A549 (cell line): Measurements from ENCODE around the gene BCAS3. TPM values are rescaled to one million over a fixed set of nuclear protein-coding genes. Genes with fewer than 3 reads are reported as not detected.
"Not testable (repeated sequence)": the region's sequence is repeated elsewhere in the genome, so short reads cannot be mapped to it uniquely, and the experiment has no call there.

Source experiments
- ATAC-seq, 2 experiments: fragments of 200-7000 bp in 1 of 2; fragments of >200 bp in 1 of 2; cut with Nextera tagmentation in 1 of 2; cut with Tn5 transposase in 1 of 2; 3 replicates each; pipeline versions ENCODE4 v1.8.0 to v1.9.1; 2018 to 2020; ENCODE audit warnings: mild to moderate bottlenecking in 1 of 2, moderate library complexity in 1 of 2
- CTCF ChIA-PET: fragments of 300-600 bp; sonication (Branson Sonifier 250); formaldehyde crosslinking; extraction: SDS; loops from one replicate; lab custom pipeline; 2021; ENCODE audit warnings: antibody characterized with exemption, inconsistent platforms; lab: Yijun Ruan, JAX
- POLR2A ChIA-PET: fragments of 350-600 bp; formaldehyde crosslinking; extraction: SDS; loops from one replicate; lab custom pipeline; 2021; ENCODE audit warnings: antibody characterized with exemption, inconsistent platforms; lab: Yijun Ruan, JAX
- DNase-seq, 2 experiments: peaks; one replicate each; pipeline versions ENCODE4 v3.0.0 to v3.0.0-alpha.2; 2011 to 2016; ENCODE audit warnings: low read depth in 1 of 2, low spot score in 1 of 2
- FAIRE-seq: peaks from 2 replicates; lab custom pipeline; 2011; peaks lifted over from hg19 to GRCh38; lab: Jason Lieb, UNC
- H3K27ac ChIP-seq, 2 experiments: fragments of >200 bp; sonication (Bioruptor Twin); formaldehyde crosslinking; 3 replicates each; pipeline ENCODE4 v1.5.1; 2016 to 2017
- H3K4me1 ChIP-seq: fragments of >200 bp; sonication (Bioruptor Twin); formaldehyde crosslinking; 3 replicates; pipeline ENCODE4 v1.6.1; 2016
- H3K4me2 ChIP-seq: fragments of >200 bp; sonication (Bioruptor Twin); formaldehyde crosslinking; 3 replicates; pipeline ENCODE4 v1.6.1; 2016
- H3K4me3 ChIP-seq: fragments of >200 bp; sonication (Bioruptor Twin); formaldehyde crosslinking; 3 replicates; pipeline ENCODE4 v1.5.1; 2016
- H3K9me3 ChIP-seq: fragments of >200 bp; sonication (Bioruptor Twin); formaldehyde crosslinking; 3 replicates; pipeline ENCODE4 v1.6.1; 2016
- CBX8 ChIP-seq: fragments of 200-600 bp; sonication (generic); IDR thresholded peaks from 2 replicates; pipeline ENCODE4 v1.6.1; 2016
- CTCF ChIP-seq: fragments of >200 bp; sonication (Bioruptor Twin); formaldehyde crosslinking; IDR thresholded peaks from 3 replicates; pipeline ENCODE4 v1.5.1; 2016
- E2F6 ChIP-seq: IDR thresholded peaks from 2 replicates; pipeline ENCODE4 v1.6.1; 2012; ENCODE audit warnings: low read depth, borderline replicate concordance
- EHF ChIP-seq: fragments of 250-450 bp; sonication (Bioruptor Pico); IDR thresholded peaks from 2 replicates; pipeline ENCODE4 v1.5.0; 2020; ENCODE audit warnings: mild to moderate bottlenecking
- FOSL2 ChIP-seq, 2 experiments: fragments of 450-650 bp in 1 of 2; fragments of >200 bp in 1 of 2; sonication (Bioruptor Twin) in 1 of 2; formaldehyde crosslinking; IDR thresholded peaks; 2 replicates each; pipeline versions ENCODE4 v1.5.0 to v1.6.1; 2016 to 2020; ENCODE audit warnings: mild to moderate bottlenecking in 1 of 2, moderate library complexity in 1 of 2
- GATA3 ChIP-seq: IDR thresholded peaks from 2 replicates; pipeline ENCODE4 v1.6.1; 2012; ENCODE audit warnings: borderline replicate concordance
- HEYL ChIP-seq: fragments of 250-450 bp; sonication (Bioruptor Pico); IDR thresholded peaks from 2 replicates; pipeline ENCODE4 v1.8.0; 2021; ENCODE audit warnings: mild to moderate bottlenecking, moderate library complexity
- JUN ChIP-seq, 2 experiments: fragments of >200 bp; sonication (Bioruptor Twin); formaldehyde crosslinking; IDR thresholded peaks; 2 replicates in 1 of 2; 3 replicates in 1 of 2; pipeline ENCODE4 v1.6.1; 2016 to 2017
- JUNB ChIP-seq: fragments of >200 bp; sonication (Bioruptor Twin); formaldehyde crosslinking; IDR thresholded peaks from 2 replicates; pipeline ENCODE4 v1.6.1; 2016
- KDM1A ChIP-seq: fragments of 200-600 bp; sonication (generic); IDR thresholded peaks from 2 replicates; pipeline ENCODE4 v1.6.1; 2016; ENCODE audit warnings: low read depth, mild to moderate bottlenecking
- KDM5A ChIP-seq: fragments of 200-600 bp; sonication (generic); IDR thresholded peaks from 2 replicates; pipeline ENCODE4 v1.6.1; 2016; ENCODE audit warnings: antibody characterized with exemption, mild to moderate bottlenecking
- MAFK ChIP-seq: fragments of 450-650 bp; IDR thresholded peaks from 2 replicates; pipeline ENCODE4 v1.6.1; 2014; ENCODE audit not compliant: partially characterized antibody
- PHF8 ChIP-seq: fragments of 200-600 bp; sonication (generic); IDR thresholded peaks from 2 replicates; pipeline ENCODE4 v1.6.1; 2016; ENCODE audit warnings: low read depth, mild to moderate bottlenecking, antibody characterized with exemption, moderate library complexity, borderline replicate concordance
- POLR2AphosphoS2 ChIP-seq: conservative IDR thresholded peaks from 2 replicates; pipeline ENCODE4 v1.6.1; 2012; ENCODE audit warnings: low read length, improper control_type of control experiment, inconsistent platforms
- RCOR1 ChIP-seq: fragments of 150-350 bp; IDR thresholded peaks from 2 replicates; pipeline ENCODE4 v1.6.1; 2014; ENCODE audit warnings: antibody characterized with exemption, low read length, low read depth
- SMC3 ChIP-seq: fragments of >200 bp; sonication (Bioruptor Twin); formaldehyde crosslinking; IDR thresholded peaks from 3 replicates; pipeline ENCODE4 v1.6.1; 2018; ENCODE audit warnings: inconsistent platforms
- WGBS: methylation state at CpG from one replicate; pipeline ENCODE4 v1.1.6; 2017; ENCODE audit errors: missing lambda C conversion rate; 5-methylcytosine and 5-hydroxymethylcytosine counted together
- polyA plus RNA-seq, 4 experiments: library from polyadenylated mRNA; depleted of rRNA in 3 of 4; stranded (reverse); fragments of >200 nt; fragmentation: RNase III in 1 of 4; extraction: RNeasy Plus Mini Kit Qiagen cat#74134 plus additional on column Dnase treatment in 1 of 4; gene quantifications; 2 replicates in 3 of 4; 3 replicates in 1 of 4; pipeline ENCODE4 v1.2.3, GENCODE V29; 2011 to 2017
- TF ChIP-seq, protein P1 (sequence below): fragments of >200 bp; sonication (Bioruptor Twin); formaldehyde crosslinking; IDR thresholded peaks from 2 replicates; pipeline ENCODE4 v1.6.1; 2016
- TF ChIP-seq, protein P2 (sequence below): fragments of 150-350 bp; IDR thresholded peaks from 2 replicates; pipeline ENCODE4 v1.6.1; 2014; ENCODE audit warnings: low read depth, mild to moderate bottlenecking, low read length
- TF ChIP-seq, protein P3 (sequence below): IDR thresholded peaks from 2 replicates; pipeline ENCODE4 v1.6.1; 2012
- TF ChIP-seq, protein P4 (sequence below): fragments of >200 bp; sonication (Bioruptor Twin); formaldehyde crosslinking; IDR thresholded peaks from 3 replicates; pipeline ENCODE4 v1.6.1; 2016
- TF ChIP-seq, protein P5 (sequence below): fragments of 200-600 bp; sonication (generic); IDR thresholded peaks from 2 replicates; pipeline ENCODE4 v1.6.1; 2016; ENCODE audit warnings: antibody characterized with exemption, mild to moderate bottlenecking, moderate library complexity

Gene BCAS3
- polyA plus RNA-seq, 2 of the 4 experiments (the other 2 are of a cell fraction): 14.7 to 43.4 TPM

GRCh38 chr17:60934723-60935122, 257.1 kb downstream of the BCAS3 start:
- no peak for FAIRE-seq
- H3K9me3 ChIP-seq: no peaks in the 10 kb centered on the region
- H3K27ac ChIP-seq: no peak overlapping the region
- no peak overlapping the region for H3K4me2 ChIP-seq
- no peak for DNase-seq
- POLR2A ChIA-PET: no interaction called here
- CTCF ChIA-PET: interaction anchor here (1.0 kb wide), 1 partner anchor 18 kb away, joined by 3 read pairs; no protein-coding TSS in a partner anchor
- WGBS: 79% methylated on average over 6 of the region's 6 CpGs
- H3K4me3 ChIP-seq: no peak overlapping the region
- ATAC-seq: no peak
- no peaks in the 10 kb centered on the region for H3K4me1 ChIP-seq
- no peak for TF ChIP-seq JUN (IDR thresholded peaks at IDR 0.05)
- TF ChIP-seq POLR2AphosphoS2: no peak
- no peak for TF ChIP-seq GATA3
- TF ChIP-seq E2F6: no peak
- TF ChIP-seq CTCF: no peak
- TF ChIP-seq, protein P1, sequence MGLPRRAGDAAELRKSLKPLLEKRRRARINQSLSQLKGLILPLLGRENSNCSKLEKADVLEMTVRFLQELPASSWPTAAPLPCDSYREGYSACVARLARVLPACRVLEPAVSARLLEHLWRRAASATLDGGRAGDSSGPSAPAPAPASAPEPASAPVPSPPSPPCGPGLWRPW: no peak
- TF ChIP-seq JUNB: no peak
- TF ChIP-seq PHF8: no peak
- TF ChIP-seq CBX8: no peak
- TF ChIP-seq, protein P2, sequence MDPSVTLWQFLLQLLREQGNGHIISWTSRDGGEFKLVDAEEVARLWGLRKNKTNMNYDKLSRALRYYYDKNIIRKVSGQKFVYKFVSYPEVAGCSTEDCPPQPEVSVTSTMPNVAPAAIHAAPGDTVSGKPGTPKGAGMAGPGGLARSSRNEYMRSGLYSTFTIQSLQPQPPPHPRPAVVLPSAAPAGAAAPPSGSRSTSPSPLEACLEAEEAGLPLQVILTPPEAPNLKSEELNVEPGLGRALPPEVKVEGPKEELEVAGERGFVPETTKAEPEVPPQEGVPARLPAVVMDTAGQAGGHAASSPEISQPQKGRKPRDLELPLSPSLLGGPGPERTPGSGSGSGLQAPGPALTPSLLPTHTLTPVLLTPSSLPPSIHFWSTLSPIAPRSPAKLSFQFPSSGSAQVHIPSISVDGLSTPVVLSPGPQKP: no peak
- TF ChIP-seq KDM5A: no peak
- TF ChIP-seq, protein P3, sequence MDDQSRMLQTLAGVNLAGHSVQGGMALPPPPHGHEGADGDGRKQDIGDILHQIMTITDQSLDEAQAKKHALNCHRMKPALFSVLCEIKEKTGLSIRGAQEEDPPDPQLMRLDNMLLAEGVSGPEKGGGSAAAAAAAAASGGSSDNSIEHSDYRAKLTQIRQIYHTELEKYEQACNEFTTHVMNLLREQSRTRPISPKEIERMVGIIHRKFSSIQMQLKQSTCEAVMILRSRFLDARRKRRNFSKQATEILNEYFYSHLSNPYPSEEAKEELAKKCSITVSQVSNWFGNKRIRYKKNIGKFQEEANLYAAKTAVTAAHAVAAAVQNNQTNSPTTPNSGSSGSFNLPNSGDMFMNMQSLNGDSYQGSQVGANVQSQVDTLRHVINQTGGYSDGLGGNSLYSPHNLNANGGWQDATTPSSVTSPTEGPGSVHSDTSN: no peak
- TF ChIP-seq RCOR1: no peak
- TF ChIP-seq SMC3: no peak
- TF ChIP-seq, protein P4, sequence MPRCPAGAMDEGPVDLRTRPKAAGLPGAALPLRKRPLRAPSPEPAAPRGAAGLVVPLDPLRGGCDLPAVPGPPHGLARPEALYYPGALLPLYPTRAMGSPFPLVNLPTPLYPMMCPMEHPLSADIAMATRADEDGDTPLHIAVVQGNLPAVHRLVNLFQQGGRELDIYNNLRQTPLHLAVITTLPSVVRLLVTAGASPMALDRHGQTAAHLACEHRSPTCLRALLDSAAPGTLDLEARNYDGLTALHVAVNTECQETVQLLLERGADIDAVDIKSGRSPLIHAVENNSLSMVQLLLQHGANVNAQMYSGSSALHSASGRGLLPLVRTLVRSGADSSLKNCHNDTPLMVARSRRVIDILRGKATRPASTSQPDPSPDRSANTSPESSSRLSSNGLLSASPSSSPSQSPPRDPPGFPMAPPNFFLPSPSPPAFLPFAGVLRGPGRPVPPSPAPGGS: no peak
- TF ChIP-seq, all 56 proteins: peak for 0

DNA sequence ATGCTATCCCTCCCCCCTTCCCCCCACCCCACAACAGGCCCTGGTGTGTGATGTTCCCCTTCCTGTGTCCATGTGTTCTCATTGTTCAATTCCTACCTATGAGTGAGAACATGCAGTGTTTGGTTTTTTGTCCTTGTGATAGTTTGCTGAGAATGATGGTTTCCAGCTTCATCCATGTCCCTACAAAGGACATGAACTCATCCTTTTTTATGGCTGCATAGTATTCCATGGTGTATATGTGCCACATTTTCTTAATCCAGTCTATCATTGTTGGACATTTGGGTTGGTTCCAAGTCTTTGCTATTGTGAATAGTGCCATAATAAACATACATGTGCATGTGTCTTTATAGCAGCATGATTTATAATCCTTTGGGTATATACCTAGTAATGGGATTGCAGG, 258.3 kb downstream of the BCAS3 start:
- CTCF ChIA-PET, H3K4me1 ChIP-seq, H3K4me2 ChIP-seq, H3K4me3 ChIP-seq, ATAC-seq, H3K27ac ChIP-seq, FAIRE-seq, POLR2A ChIA-PET, DNase-seq, H3K9me3 ChIP-seq: not testable (repeated sequence)

DNA sequence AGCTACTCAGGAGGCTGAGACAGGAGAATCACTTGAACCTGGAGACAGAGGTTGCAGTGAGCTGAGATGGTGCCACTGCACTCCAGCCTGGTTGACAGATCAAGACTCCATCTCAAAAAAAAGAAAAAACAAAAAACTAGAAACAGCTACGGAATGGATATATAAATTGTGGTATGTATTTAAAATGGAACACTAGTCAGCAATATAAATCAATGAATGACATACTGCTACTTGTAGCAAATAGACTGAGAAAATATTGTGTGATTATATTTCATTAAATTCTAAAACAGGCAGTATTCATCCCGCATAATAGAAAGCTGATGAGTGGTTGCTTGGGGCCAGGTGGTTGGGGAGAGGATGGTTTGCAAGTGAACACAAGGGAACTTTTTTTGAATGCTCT, 261.7 kb downstream of the BCAS3 start:
- Histone ChIP-seq H3K4me2 (no peak overlapping the region), H3K4me1 (no peaks in the 10 kb centered on the region), H3K27ac (no peak overlapping the region), H3K4me3 (no peak overlapping the region), H3K9me3 (no peaks in the 10 kb centered on the region)
- ChIA-PET CTCF (interaction anchor here (0.5 to 1.6 kb wide), 5 partner anchors 10 to 399 kb away, joined by 3 to 4 read pairs (median 3); no protein-coding TSS in a partner anchor), POLR2A (interaction anchor here (0.6 kb wide), 1 partner anchor 243 kb away, joined by 3 read pairs; no protein-coding TSS in a partner anchor)
- TF ChIP-seq, protein P2: no peak
- TF ChIP-seq HEYL (CRISPR knock-in tag): no peak
- TF ChIP-seq E2F6: no peak
- TF ChIP-seq FOSL2 (IDR thresholded peaks at IDR 0.05): no peak
- no peak for TF ChIP-seq FOSL2 (CRISPR knock-in tag; IDR thresholded peaks at IDR 0.05)
- TF ChIP-seq, protein P5, sequence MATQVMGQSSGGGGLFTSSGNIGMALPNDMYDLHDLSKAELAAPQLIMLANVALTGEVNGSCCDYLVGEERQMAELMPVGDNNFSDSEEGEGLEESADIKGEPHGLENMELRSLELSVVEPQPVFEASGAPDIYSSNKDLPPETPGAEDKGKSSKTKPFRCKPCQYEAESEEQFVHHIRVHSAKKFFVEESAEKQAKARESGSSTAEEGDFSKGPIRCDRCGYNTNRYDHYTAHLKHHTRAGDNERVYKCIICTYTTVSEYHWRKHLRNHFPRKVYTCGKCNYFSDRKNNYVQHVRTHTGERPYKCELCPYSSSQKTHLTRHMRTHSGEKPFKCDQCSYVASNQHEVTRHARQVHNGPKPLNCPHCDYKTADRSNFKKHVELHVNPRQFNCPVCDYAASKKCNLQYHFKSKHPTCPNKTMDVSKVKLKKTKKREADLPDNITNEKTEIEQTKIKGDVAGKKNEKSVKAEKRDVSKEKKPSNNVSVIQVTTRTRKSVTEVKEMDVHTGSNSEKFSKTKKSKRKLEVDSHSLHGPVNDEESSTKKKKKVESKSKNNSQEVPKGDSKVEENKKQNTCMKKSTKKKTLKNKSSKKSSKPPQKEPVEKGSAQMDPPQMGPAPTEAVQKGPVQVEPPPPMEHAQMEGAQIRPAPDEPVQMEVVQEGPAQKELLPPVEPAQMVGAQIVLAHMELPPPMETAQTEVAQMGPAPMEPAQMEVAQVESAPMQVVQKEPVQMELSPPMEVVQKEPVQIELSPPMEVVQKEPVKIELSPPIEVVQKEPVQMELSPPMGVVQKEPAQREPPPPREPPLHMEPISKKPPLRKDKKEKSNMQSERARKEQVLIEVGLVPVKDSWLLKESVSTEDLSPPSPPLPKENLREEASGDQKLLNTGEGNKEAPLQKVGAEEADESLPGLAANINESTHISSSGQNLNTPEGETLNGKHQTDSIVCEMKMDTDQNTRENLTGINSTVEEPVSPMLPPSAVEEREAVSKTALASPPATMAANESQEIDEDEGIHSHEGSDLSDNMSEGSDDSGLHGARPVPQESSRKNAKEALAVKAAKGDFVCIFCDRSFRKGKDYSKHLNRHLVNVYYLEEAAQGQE: no peak
- no peak for TF ChIP-seq EHF (CRISPR knock-in tag)
- TF ChIP-seq MAFK: peak; percentile 51
- TF ChIP-seq KDM1A: no peak
- ATAC-seq: no peak
- 93% methylated on average over 2 of the region's 2 CpGs for WGBS
- no peak for DNase-seq
- FAIRE-seq: no peak
